GM23338 (cell line): Measurements from ENCODE around the gene ALPP. TPM values are rescaled to one million over a fixed set of nuclear protein-coding genes. Genes with fewer than 3 reads are reported as not detected.

Experiments used
- ATAC-seq: fragments of 200-7000 bp; cut with Tn5 transposase; 3 replicates; pipeline ENCODE4 v1.9.1; 2020
- DNase-seq: peaks from one replicate; pipeline ENCODE4 v3.0.0-alpha.2; 2015; ENCODE audit warnings: low spot score
- H2AFZ ChIP-seq: fragments of 200-600 bp; sonication (generic); 2 replicates; pipeline ENCODE4 v1.8.0; 2016; ENCODE audit warnings: antibody characterized with exemption, mild to moderate bottlenecking, moderate library complexity
- H3F3A ChIP-seq: fragments of 200-600 bp; sonication (generic); replicated peaks from 2 replicates; pipeline ENCODE4 v1.8.0; 2017; ENCODE audit warnings: antibody characterized with exemption, mixed run types, low read depth
- H3K27ac ChIP-seq: fragments of 200-600 bp; sonication (generic); 2 replicates; pipeline ENCODE4 v1.6.1; 2016; ENCODE audit warnings: low read depth
- H3K27me3 ChIP-seq: fragments of 200-600 bp; sonication (generic); 2 replicates; pipeline ENCODE4 v1.8.0; 2016; ENCODE audit warnings: mild to moderate bottlenecking, mixed run types, moderate library complexity; ENCODE audit not compliant: insufficient read depth
- H3K36me3 ChIP-seq: fragments of 200-600 bp; sonication (generic); 2 replicates; pipeline ENCODE4 v1.8.0; 2016; ENCODE audit warnings: mild to moderate bottlenecking; ENCODE audit not compliant: insufficient read depth
- H3K4me1 ChIP-seq: fragments of 200-600 bp; sonication (generic); 2 replicates; pipeline ENCODE4 v1.8.0; 2016; ENCODE audit warnings: mild to moderate bottlenecking, moderate library complexity; ENCODE audit not compliant: insufficient read depth
- H3K4me2 ChIP-seq: fragments of 200-600 bp; sonication (generic); 2 replicates; pipeline ENCODE4 v1.7.1; 2017; ENCODE audit warnings: mixed run types
- H3K4me3 ChIP-seq: fragments of 200-600 bp; sonication (generic); 2 replicates; pipeline ENCODE4 v1.6.1; 2016; ENCODE audit warnings: mixed run types
- H3K79me2 ChIP-seq: fragments of 200-600 bp; sonication (generic); replicated peaks from 2 replicates; pipeline ENCODE4 v1.8.0; 2017; ENCODE audit warnings: mild to moderate bottlenecking; ENCODE audit not compliant: insufficient read depth
- H3K9me2 ChIP-seq: fragments of 200-600 bp; sonication (generic); 2 replicates; pipeline ENCODE4 v1.8.0; 2017; ENCODE audit not compliant: insufficient read depth
- H4K20me1 ChIP-seq: fragments of 200-600 bp; sonication (generic); replicated peaks from 2 replicates; pipeline ENCODE4 v1.8.0; 2017; ENCODE audit warnings: mild to moderate bottlenecking; ENCODE audit not compliant: insufficient read depth
- H3K27ac Mint-ChIP-seq: 2 replicates; pipeline ENCODE4 v1.8.0; 2020; ENCODE audit warnings: inconsistent platforms, mild to moderate bottlenecking, moderate library complexity, mixed read lengths
- H3K27me3 Mint-ChIP-seq: 3 replicates; pipeline ENCODE4 v1.8.0; 2022; ENCODE audit warnings: low read depth, mild to moderate bottlenecking, moderate library complexity, mixed read lengths, inconsistent platforms; ENCODE audit not compliant: insufficient read depth, poor library complexity
- H3K36me3 Mint-ChIP-seq: 3 replicates; pipeline ENCODE4 v1.8.0; 2021; ENCODE audit warnings: low read depth, mild to moderate bottlenecking, inconsistent platforms, moderate library complexity, mixed read lengths
- H3K4me1 Mint-ChIP-seq: 3 replicates; pipeline ENCODE4 v1.8.0; 2020; ENCODE audit warnings: mild to moderate bottlenecking, inconsistent platforms, mixed read lengths
- H3K4me3 Mint-ChIP-seq: 3 replicates; pipeline ENCODE4 v1.8.0; 2021; ENCODE audit warnings: moderate library complexity, mild to moderate bottlenecking, inconsistent platforms, mixed read lengths
- H3K9me3 Mint-ChIP-seq: 3 replicates; pipeline ENCODE4 v1.8.0; 2020; ENCODE audit warnings: moderate library complexity, mild to moderate bottlenecking, inconsistent platforms, mixed read lengths
- CREB1 ChIP-seq: fragments of 250-450 bp; sonication (Bioruptor Pico); IDR thresholded peaks from 2 replicates; pipeline ENCODE4 v1.5.0; 2020; ENCODE audit warnings: low read depth, mild to moderate bottlenecking, moderate library complexity
- CTCF ChIP-seq, 2 experiments: fragments of 200-600 bp in 1 of 2; sonication (generic) in 1 of 2; conservative IDR thresholded peaks; 2 replicates each; pipeline versions ENCODE4 v1.5.1 to v1.6.1; 2016 to 2017; ENCODE audit warnings: antibody characterized with exemption in 2 of 2, low read depth in 2 of 2, mild to moderate bottlenecking in 2 of 2, moderate library complexity in 1 of 2
- ETS1 ChIP-seq: IDR thresholded peaks from 2 replicates; pipeline ENCODE4 v1.6.1; 2016; ENCODE audit warnings: antibody characterized with exemption
- EZH2 ChIP-seq: fragments of 200-600 bp; sonication (generic); IDR thresholded peaks from one replicate; pipeline ENCODE4 v1.8.0; 2017; ENCODE audit warnings: antibody characterized with exemption, mild to moderate bottlenecking, low read depth; ENCODE audit not compliant: unreplicated experiment
- EZH2phosphoT487 ChIP-seq: fragments of 200-600 bp; sonication (generic); IDR thresholded peaks from one replicate; pipeline ENCODE4 v1.8.1; 2018; ENCODE audit warnings: antibody characterized with exemption; ENCODE audit not compliant: unreplicated experiment
- JUNB ChIP-seq: IDR thresholded peaks from one replicate; pipeline ENCODE4 v1.6.1; 2016; ENCODE audit warnings: antibody characterized with exemption; ENCODE audit not compliant: unreplicated experiment
- NANOG ChIP-seq: IDR thresholded peaks from 2 replicates; pipeline ENCODE4 v1.6.1; 2016; ENCODE audit warnings: antibody characterized with exemption, borderline replicate concordance
- POLR2AphosphoS5 ChIP-seq: IDR thresholded peaks from 2 replicates; pipeline ENCODE4 v1.6.1; 2016; ENCODE audit warnings: antibody characterized with exemption, low read depth
- REST ChIP-seq: IDR thresholded peaks from one replicate; pipeline ENCODE4 v1.6.1; 2018; ENCODE audit warnings: antibody characterized with exemption; ENCODE audit not compliant: unreplicated experiment
- STAT1 ChIP-seq: IDR thresholded peaks from one replicate; pipeline ENCODE4 v1.6.1; 2016; ENCODE audit warnings: antibody characterized with exemption; ENCODE audit not compliant: unreplicated experiment
- ZNF114 ChIP-seq: fragments of 250-450 bp; sonication (Bioruptor Pico); IDR thresholded peaks from 2 replicates; pipeline ENCODE4 v1.5.0; 2020; ENCODE audit warnings: mild to moderate bottlenecking, moderate library complexity
- ZNF331 ChIP-seq: fragments of 250-450 bp; sonication (Bioruptor Pico); IDR thresholded peaks from 2 replicates; pipeline ENCODE4 v1.5.0; 2020; ENCODE audit warnings: low read depth, mild to moderate bottlenecking, moderate library complexity
- ZNF462 ChIP-seq: fragments of 250-450 bp; sonication (Bioruptor Pico); IDR thresholded peaks from 2 replicates; pipeline ENCODE4 v1.5.0; 2020; ENCODE audit warnings: mild to moderate bottlenecking, moderate library complexity
- polyA plus RNA-seq: library from polyadenylated mRNA; unstranded; fragments of >200 nt; fragmentation: Nextera tagmentation; extraction: Ambion mirVana; gene quantifications from 2 replicates; pipeline ENCODE4 v1.2.1, GENCODE V29; 2016
- total RNA-seq: library from RNA; depleted of rRNA; stranded (reverse); fragments of >200 nt; shearing (Covaris generic); gene quantifications from 2 replicates; pipeline ENCODE4 v1.2.3, GENCODE V29; 2014

Gene ALPP
- total and polyA plus RNA-seq, 2 experiments from 2014 or later = 0.28 TPM; not detected in 1

- H3K4me3 ChIP-seq = no peak overlapping the region
- H3K9me2 ChIP-seq = no peaks in the 10 kb centered on the region
- no peaks in the 10 kb centered on the region for H3K36me3 Mint-ChIP-seq
Observed at GRCh38 chr2:232347369-232347768, 31.2 kb upstream of the ALPP start.

More at GRCh38 chr2:232347369-232347768, 31.2 kb upstream of the ALPP start:
- H3K9me3 Mint-ChIP-seq = peaks cover 3% of the 10 kb centered on the region; the same call in 1 of the 3 replicates
- no peak overlapping the region for H3K4me3 Mint-ChIP-seq
- Histone ChIP-seq H3K4me1 (no peaks in the 10 kb centered on the region), H4K20me1 (no peaks in the 10 kb centered on the region), H3K79me2 (no peaks in the 10 kb centered on the region), H3K27me3 (peaks cover 22% of the 10 kb centered on the region), H2AFZ (no peak overlapping the region), H3F3A (no peaks in the 10 kb centered on the region), H3K27ac (no peak overlapping the region), H3K4me2 (no peak overlapping the region), H3K36me3 (no peaks in the 10 kb centered on the region)
- TF ChIP-seq EZH2 (no peak), CTCF (conservative IDR thresholded peaks at IDR 0.05; ENCODE audit: low read depth in 2 of 2) (no peak), ZNF331 (CRISPR knock-in tag) (no peak), ZNF462 (CRISPR knock-in tag) (no peak), EZH2phosphoT487 (no peak), ETS1 (no peak), ZNF114 (CRISPR knock-in tag) (no peak), POLR2AphosphoS5 (no peak), STAT1 (no peak), CREB1 (CRISPR knock-in tag) (no peak), REST (no peak), NANOG (no peak), JUNB (no peak)
- DNase-seq (no peak), ATAC-seq (no peak)
- no peaks in the 10 kb centered on the region for H3K4me1 Mint-ChIP-seq
- H3K27ac Mint-ChIP-seq = no peak overlapping the region
- peaks cover 30% of the 10 kb centered on the region for H3K27me3 Mint-ChIP-seq
